ENCODE data around the gene USP2. TPM values are rescaled to one million over a fixed set of nuclear protein-coding genes. Genes with fewer than 3 reads are reported as not detected.

The USP2 gene
- total RNA-seq, 1 donor from 2014 or later: 0.11 TPM

DNA sequence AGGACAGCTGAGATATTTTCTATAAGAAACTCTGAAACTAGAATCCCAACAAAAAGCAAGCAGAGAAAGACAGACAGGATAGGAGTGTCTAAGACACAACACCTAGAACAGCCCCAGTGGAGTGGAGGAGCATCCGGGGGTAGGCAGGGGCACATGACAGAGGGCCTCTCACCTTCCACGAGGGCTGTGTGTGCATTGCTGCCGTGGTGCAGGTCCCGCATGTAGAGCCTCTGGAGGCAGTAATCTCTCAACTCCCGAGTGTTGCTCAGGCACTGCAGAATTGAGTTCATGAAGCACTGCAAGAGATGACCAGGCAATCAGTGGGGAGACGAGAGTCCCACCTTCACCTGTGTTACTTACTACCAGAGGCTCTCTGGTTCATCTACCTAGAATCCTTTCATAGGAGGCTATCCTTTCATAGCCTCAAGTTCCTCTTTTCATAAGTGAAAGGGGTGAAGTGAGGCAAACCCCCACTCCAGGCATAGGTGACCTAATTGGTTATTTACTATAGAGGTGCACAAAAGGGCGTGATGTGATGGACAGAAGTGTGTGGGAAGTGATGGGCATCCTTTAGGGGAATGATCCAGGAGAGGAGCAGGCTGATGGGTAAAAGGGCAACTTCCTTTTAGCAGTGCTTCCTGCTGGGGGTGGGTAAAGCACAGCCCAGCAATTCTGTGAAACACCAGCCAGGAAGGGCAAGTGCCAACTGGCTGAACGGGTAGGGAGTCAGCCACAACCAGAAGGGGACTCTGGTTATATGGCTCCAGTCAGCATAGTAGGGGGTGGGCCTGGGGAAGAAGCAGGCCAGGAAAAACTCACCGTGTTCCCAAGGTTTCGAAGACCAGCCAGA lies 21.9 kb downstream of the USP2 start:
- Mint-ChIP-seq H3K27ac (ENCODE audit: unreplicated experiment) (no peak overlapping the region), H3K27me3 (ENCODE audit: unreplicated experiment) (peaks cover 2% of the 10 kb centered on the region), H3K4me1 (ENCODE audit: unreplicated experiment) (peaks cover 31% of the 10 kb centered on the region), H3K36me3 (ENCODE audit: unreplicated experiment) (no peaks in the 10 kb centered on the region), H3K9me3 (ENCODE audit: unreplicated experiment) (no peaks in the 10 kb centered on the region), H3K4me3 (ENCODE audit: unreplicated experiment) (no peak overlapping the region)
- TF ChIP-seq, protein P1, sequence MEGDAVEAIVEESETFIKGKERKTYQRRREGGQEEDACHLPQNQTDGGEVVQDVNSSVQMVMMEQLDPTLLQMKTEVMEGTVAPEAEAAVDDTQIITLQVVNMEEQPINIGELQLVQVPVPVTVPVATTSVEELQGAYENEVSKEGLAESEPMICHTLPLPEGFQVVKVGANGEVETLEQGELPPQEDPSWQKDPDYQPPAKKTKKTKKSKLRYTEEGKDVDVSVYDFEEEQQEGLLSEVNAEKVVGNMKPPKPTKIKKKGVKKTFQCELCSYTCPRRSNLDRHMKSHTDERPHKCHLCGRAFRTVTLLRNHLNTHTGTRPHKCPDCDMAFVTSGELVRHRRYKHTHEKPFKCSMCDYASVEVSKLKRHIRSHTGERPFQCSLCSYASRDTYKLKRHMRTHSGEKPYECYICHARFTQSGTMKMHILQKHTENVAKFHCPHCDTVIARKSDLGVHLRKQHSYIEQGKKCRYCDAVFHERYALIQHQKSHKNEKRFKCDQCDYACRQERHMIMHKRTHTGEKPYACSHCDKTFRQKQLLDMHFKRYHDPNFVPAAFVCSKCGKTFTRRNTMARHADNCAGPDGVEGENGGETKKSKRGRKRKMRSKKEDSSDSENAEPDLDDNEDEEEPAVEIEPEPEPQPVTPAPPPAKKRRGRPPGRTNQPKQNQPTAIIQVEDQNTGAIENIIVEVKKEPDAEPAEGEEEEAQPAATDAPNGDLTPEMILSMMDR (IDR thresholded peaks at IDR 0.05): no peak
- DNase-seq (ENCODE audit: extremely low spot score, unreplicated experiment): no peak

GRCh38 chr11:119357074-119357473 lies 24.4 kb downstream of the USP2 start:
- Mint-ChIP-seq H3K4me3 (ENCODE audit: unreplicated experiment) (peak overlapping the region; percentile 26), H3K27me3 (ENCODE audit: unreplicated experiment) (peaks cover 13% of the 10 kb centered on the region), H3K4me1 (ENCODE audit: unreplicated experiment) (peaks cover 21% of the 10 kb centered on the region), H3K9me3 (ENCODE audit: unreplicated experiment) (no peaks in the 10 kb centered on the region), H3K36me3 (ENCODE audit: unreplicated experiment) (no peaks in the 10 kb centered on the region), H3K27ac (ENCODE audit: unreplicated experiment) (no peak overlapping the region)
- TF ChIP-seq, protein P1 (IDR thresholded peaks at IDR 0.05): no peak
- DNase-seq (ENCODE audit: extremely low spot score, unreplicated experiment): no peak

DNA sequence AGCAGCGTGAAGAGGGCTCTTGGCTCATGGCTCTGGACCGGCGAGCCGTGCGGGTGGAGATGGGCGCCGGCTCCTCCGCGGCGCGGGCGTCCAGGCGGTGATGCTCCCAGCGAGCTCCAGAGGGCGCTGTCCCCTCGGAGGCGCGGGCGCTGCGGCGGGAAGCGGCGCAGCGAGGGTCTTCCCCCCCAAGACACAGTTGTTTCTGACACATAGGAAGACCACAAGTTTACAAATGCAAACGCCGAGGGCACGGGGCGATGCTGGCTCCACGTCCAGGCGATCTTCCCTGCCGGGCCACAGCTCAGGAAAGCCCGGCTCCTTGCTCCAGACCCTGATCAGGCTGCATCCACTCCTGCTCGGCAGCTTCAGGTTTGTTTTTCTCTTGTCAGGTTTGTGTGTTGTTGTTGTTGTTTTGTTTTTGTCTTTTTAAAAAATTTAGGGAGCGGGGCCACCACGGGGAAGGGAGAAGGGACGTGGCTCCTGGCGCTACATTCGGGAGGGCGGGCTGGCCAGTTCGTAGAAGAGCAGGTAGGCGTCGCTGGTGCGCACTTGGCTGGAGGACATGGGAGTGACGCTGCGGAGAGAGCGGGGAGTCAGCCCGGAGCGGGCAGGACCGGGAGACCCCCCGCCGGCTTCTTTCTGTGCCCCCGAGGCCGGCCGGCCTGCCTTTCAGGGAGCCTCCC lies 25.0 kb downstream of the USP2 start:
- TF ChIP-seq, protein P1 (IDR thresholded peaks at IDR 0.05): peak; percentile 96

GRCh38 chr11:119355091-119355843 lies 26.2 kb downstream of the USP2 start:
- Mint-ChIP-seq H3K36me3 (ENCODE audit: unreplicated experiment) (no peaks in the 10 kb centered on the region), H3K4me3 (ENCODE audit: unreplicated experiment) (no peak overlapping the region), H3K9me3 (ENCODE audit: unreplicated experiment) (no peaks in the 10 kb centered on the region), H3K4me1 (ENCODE audit: unreplicated experiment) (peaks cover 8% of the 10 kb centered on the region), H3K27me3 (ENCODE audit: unreplicated experiment) (peaks cover 29% of the 10 kb centered on the region), H3K27ac (ENCODE audit: unreplicated experiment) (no peak overlapping the region)
- TF ChIP-seq, protein P1 (IDR thresholded peaks at IDR 0.05): no peak
- DNase-seq (ENCODE audit: extremely low spot score, unreplicated experiment): no peak

More for the DNA sequence above, 25.0 kb downstream of the USP2 start:
- no peak overlapping the region for H3K27ac Mint-ChIP-seq (ENCODE audit: unreplicated experiment)
- DNase-seq (ENCODE audit: extremely low spot score, unreplicated experiment): peak; percentile 93
- H3K27me3 Mint-ChIP-seq (ENCODE audit: unreplicated experiment): peaks cover 19% of the 10 kb centered on the region
- H3K4me3 Mint-ChIP-seq (ENCODE audit: unreplicated experiment): peak overlapping the region; percentile 81
- H3K9me3 Mint-ChIP-seq (ENCODE audit: unreplicated experiment): no peaks in the 10 kb centered on the region
- no peaks in the 10 kb centered on the region for H3K36me3 Mint-ChIP-seq (ENCODE audit: unreplicated experiment)
- peaks cover 15% of the 10 kb centered on the region for H3K4me1 Mint-ChIP-seq (ENCODE audit: unreplicated experiment)
